HG03520 (cell line): Measurements from ENCODE around the gene STAB1.

Experiments used
- ATAC-seq: cut with Tn5 transposase; IDR thresholded peaks from one replicate; pipeline ENCODE4 v1.9.1; 2021; ENCODE audit warnings: mild to moderate bottlenecking, moderate library complexity; ENCODE audit not compliant: unreplicated experiment

STAB1 gene

DNA sequence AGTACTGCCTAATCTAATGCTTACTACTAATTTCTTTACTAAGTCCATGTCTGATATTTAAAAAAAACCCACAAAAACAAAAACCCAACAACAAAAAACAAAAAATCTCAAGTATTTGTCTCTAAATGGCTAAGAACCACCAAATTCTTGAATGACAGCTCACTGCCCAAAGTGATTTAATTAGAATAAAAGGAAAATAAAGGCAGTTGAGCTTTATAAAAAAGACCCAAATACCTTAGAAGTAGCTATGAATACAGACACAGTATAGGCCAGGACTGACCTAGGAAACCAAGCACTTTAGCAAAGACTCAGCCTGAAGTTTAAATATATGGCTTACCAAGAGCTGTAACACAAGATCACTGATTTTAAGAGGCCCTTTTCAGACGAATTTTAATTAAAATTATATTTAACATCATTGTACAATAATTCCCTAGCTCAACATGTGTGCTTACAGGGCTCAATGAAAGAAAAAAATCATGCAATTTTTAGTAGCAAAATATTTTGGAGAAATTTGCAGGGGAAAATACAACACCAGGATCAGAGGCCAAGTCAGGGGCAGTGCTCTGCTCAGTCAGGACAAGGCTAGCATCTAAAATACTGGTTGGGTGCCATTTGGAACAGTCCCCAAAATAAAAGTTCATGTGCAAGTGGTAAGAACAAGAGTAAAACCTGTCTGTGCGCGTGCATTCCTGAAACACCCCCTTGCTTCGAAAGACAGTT is 66.0 kb downstream of the STAB1 start:
- no peak for ATAC-seq

DNA sequence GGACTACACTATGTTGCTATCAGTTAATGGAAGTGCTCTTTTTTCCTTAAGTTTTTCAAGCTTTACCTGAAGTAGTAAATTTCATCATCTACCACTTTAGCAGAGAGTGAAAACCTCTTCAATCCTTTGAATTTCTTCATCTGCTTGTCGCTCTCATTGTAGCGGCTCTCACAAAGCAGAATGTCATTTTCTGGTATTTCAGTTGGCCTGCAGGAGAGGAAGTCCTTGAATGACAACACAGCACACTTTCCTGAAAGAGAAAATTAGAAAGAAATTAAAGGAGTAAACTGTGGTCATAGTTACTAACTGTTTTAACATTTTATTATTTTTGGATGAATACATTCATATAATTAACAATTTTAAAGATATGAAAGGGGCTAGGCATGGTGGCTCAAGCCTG is 68.8 kb downstream of the STAB1 start:
- no peak for ATAC-seq

DNA sequence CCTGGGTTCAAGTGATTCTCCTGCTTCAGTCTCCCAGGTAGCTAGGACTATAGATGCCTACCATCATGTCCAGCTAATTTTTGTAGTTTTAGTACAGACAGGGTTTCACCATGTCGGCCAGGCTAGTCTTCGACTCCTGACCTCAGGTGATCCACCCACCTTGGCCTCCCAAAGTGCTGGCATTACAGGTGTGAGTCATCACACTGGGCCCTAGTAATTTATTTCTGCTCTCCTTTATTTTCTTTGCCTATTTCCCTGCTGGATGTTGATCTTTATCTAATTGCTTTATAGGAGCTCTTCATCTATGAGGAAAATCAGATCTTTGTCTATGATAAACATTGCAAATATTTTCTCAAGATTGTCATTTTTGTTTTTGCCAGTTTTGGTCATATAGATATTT is 72.9 kb downstream of the STAB1 start:
- no peak for ATAC-seq

DNA sequence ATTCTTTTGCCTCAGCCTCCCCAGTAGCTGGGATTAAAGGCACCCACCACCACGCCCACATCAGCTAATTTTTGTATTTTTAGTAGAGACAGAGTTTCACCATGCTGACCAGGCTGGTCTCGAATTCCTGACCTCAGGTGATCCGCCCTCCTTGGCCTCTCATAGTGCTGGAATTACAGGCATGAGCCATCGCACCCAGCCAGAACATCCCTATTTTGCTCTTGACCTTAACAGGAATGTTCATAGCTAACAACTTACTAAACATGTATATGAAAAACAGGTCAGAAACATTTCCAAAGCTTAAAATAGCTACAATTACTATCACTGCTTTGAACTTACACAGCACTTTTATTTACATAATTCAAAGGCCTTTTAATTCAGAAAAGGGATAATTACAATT is 74.9 kb downstream of the STAB1 start:
- no peak for ATAC-seq

DNA sequence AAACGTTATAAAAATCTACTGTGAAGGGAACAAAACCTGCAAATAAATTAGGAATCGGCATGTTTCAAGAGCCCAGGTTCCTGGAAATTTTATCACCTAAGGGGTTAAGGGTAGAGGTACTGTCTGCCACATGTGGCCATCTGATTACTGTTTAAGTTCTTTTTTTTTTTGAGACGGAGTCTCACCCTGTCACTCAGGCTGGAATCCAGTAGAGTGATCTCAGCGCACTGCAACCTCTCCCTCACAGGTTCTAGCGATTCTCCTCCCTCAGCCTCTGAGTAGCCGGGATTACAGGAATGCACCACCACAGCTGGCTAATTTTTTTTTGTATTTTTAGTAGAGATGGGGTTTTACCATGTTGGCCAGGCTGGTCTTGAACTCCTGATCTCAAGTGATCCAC is 77.1 kb downstream of the STAB1 start:
- no peak for ATAC-seq
